IPS DF 4.7 (cell line): ENCODE data around the gene PHF12.

Experiments used
- DNase-seq: peaks from one replicate; pipeline ENCODE4 v3.0.0-alpha.2; 2013; ENCODE audit warnings: low spot score; ENCODE audit errors: extremely low read depth

PHF12 gene

GRCh38 chr17:28975646-28976045, 24.3 kb upstream of the PHF12 start:
- DNase-seq, result no peak

DNA sequence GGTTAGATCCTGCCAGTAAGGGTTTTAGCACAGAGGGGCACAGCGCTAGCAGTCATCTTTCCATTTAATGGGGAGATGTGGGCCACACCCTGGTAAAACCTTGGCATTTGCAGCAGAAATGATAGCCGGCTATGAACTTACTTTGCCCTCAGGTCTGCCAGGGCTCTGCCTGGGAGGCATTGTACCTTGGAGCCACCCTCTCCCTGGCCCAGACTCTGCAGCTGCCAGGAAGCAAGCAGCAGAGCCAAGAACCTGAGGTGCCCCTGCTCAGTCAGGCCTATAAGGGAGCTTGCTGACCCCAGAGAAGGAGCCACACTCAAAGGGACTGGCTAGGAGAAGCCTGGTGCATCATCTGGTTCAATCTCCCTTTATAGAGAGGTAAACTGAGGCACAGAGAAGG, 23.7 kb upstream of the PHF12 start:
- DNase-seq, result no peak

DNA sequence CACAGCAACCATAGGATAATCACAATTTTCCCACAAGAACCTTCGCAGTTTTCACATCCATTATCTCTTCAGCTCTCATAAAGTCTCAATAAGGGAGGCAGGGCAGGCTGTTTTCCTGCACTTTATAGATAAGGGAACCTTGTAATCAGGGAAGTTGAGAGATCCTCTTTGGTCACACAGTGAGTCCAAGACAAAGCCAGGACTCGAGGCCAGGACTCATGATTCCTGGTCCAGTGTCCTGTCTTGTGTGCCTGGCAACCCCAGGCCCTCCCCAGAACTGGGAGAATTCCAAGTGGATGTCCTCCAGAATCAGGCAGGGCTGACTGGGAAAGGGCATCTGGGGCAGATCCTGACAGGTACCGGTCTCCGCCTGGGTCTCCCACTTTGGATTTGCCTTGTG, 23.1 kb upstream of the PHF12 start:
- no peak for DNase-seq

GRCh38 chr17:28973425-28973824, 22.1 kb upstream of the PHF12 start:
- DNase-seq, result no peak

GRCh38 chr17:28972437-28972836, 21.1 kb upstream of the PHF12 start:
- DNase-seq, result no peak

DNA sequence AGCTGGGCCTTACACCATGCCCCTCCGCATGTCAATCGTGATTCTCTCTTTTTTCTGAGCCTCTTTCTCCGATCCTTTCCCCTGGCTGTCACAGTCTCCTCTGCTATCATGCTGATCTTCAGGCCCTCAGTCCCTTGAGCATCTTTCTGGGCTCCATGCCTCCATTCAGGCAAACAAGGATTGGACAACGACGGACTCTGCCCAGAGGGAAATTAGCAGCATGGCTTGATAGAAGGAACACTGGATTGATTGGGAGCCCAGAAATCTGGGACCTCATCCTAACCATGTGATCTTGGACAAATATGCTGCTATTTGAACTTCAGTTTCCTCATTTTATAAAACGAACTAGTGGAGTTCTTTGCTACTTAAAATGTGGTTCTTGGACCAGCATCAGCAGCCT, 19.6 kb upstream of the PHF12 start:
- no peak for DNase-seq

GRCh38 chr17:28969706-28970393, 18.5 kb upstream of the PHF12 start:
- no peak for DNase-seq

DNA sequence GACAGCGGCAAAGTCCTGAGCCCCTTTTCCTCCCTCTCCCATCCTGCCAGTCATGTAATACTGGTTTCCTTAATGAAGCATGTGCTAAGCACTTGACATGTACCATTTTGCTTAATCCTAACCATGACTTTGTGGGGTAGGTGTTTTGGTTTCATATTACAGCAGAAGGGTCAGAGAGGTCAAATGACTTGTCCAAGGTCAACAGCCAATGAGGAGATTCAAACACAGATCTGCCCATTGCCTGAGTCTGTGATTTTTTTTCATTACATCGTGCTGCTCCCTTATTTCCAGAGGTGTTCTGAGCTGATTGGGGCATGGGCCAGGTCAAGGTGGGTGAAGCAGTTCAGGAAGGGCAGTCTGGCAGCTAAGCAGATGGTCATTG, 17.6 kb upstream of the PHF12 start:
- DNase-seq, result no peak

GRCh38 chr17:28968231-28968913, 17.1 kb upstream of the PHF12 start:
- no peak for DNase-seq

GRCh38 chr17:28967221-28968135, 16.2 kb upstream of the PHF12 start:
- no peak for DNase-seq

- no peak for DNase-seq
These were observed 12.5 kb upstream of the PHF12 start for GRCh38 chr17:28963841-28964240.

DNA sequence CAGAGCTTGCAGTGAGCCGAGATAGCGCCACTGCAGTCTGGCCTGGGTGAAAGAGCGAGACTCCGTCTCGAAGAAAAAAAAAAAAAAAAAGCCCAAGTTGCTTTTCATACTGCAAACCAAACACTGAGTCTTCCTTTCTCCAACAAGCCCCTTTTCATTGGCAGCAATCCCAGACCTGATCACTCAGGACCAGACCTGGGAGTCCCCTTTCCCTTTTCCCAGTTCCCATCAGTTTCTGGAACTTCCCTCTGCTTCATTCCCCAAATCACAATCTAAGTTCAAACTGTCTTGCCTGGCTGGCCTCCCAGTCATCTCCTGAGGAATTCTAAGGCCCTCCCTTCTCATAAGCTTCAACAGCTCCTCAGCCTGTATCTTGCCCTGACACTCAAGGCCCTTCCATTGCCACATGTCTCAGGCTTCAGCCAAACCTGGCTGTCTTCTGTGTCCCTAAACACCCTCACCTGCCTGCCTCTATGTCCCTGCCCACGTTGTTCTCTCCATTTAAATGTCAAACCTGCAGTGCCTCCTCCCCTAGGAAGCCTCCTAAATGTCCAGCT, 11.8 kb upstream of the PHF12 start:
- DNase-seq, result no peak

DNA sequence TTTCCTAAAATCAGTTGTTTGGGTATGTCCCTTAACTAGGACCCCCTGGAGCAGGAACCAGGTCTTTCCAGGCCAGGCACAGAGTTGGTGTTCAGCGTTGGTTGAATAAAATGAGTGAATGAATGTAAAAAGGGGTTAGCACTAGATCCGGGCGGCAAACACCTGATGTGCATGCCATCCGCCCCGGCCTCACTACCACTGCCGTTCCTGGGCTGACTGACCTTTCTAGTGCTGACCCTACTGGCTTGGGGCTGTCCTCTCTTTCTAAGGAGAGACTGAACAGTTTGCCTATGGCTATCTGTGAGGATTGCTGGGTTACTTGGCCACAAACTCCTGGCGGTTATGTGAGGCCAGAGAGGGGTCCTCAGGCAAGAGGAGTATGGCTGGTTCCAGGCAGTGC, 10.1 kb upstream of the PHF12 start:
- no peak for DNase-seq

DNA sequence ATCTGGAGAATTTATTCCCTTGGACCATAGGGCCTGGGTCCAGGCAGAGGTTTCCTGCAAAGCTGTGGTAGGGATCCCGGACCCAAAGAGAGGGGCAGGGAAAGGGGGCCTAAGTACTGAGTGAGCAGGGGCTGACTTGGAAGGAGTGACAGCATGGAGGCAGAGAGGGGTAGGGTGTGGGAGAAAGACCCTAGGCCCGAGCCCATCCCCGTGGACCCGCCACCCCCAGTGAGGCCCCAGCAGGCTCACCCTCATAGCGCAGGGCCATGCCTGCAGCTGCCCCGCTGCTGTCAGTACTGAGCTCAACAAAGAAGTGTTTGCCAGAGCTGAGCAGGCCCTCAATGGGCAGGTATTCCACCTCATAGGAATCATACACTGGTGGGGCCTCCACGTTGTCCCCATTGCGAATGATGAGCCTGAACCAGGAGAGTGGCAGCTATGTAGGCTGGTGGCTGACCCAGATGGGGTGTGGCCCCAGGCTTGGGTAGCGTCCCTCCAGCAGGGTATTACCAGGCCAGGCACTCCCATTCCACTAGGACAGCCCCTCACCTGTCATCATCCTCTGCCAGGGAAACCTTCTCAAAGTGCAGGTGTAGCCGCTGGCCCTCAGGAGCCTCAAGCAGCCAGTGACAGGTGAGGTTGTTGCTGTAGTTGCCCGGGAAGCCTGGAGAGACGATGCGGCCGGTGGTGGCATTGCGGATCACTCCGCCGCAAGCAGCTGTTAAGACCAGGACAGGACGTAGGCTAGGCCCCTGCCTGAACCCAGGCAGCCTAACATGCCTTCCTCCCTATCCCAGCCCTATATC, 9.1 kb upstream of the PHF12 start:
- no peak for DNase-seq

DNA sequence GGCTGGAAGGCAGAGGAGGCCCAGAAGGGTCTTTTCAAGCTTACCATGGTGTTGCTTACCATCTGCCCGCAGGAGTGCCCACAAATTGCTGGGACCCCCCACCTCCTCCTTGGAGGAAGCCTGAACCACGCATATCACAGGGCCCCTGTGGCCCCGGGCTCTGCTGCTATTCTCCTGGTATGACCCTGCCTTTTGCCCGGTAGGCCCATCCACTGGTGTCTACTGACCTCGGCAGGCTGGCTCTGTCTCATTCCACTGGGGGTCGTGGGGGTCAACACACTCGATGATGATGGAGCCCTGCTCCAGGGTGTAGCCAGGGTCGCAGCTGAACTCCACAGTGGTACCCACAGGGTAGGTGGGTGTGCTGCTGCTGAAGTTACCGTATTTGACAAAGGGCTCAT, 8.2 kb upstream of the PHF12 start:
- DNase-seq, result no peak

DNA sequence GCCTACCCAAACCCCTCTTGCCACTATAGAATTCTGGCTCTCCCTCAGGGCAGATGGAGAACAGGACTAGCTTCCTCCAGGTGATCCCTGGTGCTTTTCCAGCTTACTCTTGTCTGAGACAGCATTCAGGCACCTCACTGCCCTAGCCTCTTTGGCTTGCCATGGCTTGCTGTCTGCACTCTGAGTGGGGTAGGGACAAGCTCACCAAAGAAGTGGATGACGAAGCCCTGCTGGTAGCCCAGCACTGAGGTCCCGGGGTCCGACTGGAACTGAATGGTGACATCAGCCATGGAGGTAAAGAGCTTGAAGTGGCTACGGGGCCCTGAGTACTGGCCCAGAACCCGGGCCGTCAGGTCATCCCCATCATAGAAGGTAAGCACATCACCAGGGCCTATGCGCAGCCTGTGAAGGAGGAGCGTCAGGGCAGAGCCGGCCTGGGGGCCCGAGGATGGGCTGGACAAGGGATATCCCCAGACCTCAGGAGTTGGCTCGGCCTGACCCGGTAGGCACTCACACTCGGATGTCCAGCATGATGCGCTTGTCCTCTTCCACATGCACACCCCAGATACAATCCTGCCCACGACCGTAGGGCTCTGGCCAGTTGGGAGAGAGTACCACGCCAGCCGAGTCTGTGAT, 7.6 kb upstream of the PHF12 start:
- no peak for DNase-seq

- no peak for DNase-seq
These were observed 6.7 kb upstream of the PHF12 start for GRCh38 chr17:28957992-28958355.

- no peak for DNase-seq
These were observed 6.1 kb upstream of the PHF12 start for GRCh38 chr17:28957277-28957991.

- no peak for DNase-seq
These were observed 5.5 kb upstream of the PHF12 start for GRCh38 chr17:28956861-28957260.

- no peak for DNase-seq
These were observed 4.8 kb upstream of the PHF12 start for GRCh38 chr17:28956112-28956511.
